ENCODE data around the gene ABTB2. TPM values are rescaled to one million over a fixed set of nuclear protein-coding genes. Genes with fewer than 3 reads are reported as not detected.

The ABTB2 gene
- total and polyA plus RNA-seq, 10 of the 15 experiments (the other 5 are each of a cell fraction or from before 2014, with no cell fraction given) = 0.13 to 2.1 (median 0.72) TPM

- CTCF ChIA-PET = interaction anchor here (0.9 to 1.3 kb wide), 2 partner anchors 30 to 213 kb away, joined by 3 read pairs; no protein-coding TSS in a partner anchor
- 98% methylated on average over 5 of the region's 5 CpGs for WGBS (ENCODE audit: insufficient coverage, insufficient replicate concordance, low lambda C conversion rate, missing lambda C conversion rate)
- intact Hi-C loops (cut with micrococcal nuclease; ENCODE audit: unreplicated experiment) = no loop called here
- Histone ChIP-seq H3K9me3 (replicated peaks; ENCODE audit: control insufficient read depth, insufficient read depth, low read length) (no peaks in the 10 kb centered on the region), H3K36me3 (ENCODE audit: control insufficient read depth in 2 of 2, insufficient read depth in 2 of 2, low read length in 1 of 2) (no peaks in the 10 kb centered on the region), H2AFZ (ENCODE audit: control insufficient read depth, low read depth, low read length) (no peak overlapping the region), H4K20me1 (ENCODE audit: control insufficient read depth, insufficient read depth) (no peaks in the 10 kb centered on the region), H3K4me2 (ENCODE audit: control insufficient read depth, insufficient read depth) (no peak overlapping the region), H3K4me1 (ENCODE audit: control insufficient read depth, insufficient read depth, low read length) (peaks cover 3% of the 10 kb centered on the region; the same call in 1 of the 2 replicates), H3K27ac (ENCODE audit: control insufficient read depth, insufficient read depth) (no peak overlapping the region), H3K9ac (ENCODE audit: control insufficient read depth, insufficient read depth, low read length) (no peak overlapping the region), H3K79me2 (ENCODE audit: control insufficient read depth, insufficient read depth, low read length) (no peaks in the 10 kb centered on the region), H3K27me3 (replicated peaks in 1 of 2; ENCODE audit: control insufficient read depth in 2 of 2, insufficient read depth in 2 of 2, low read length in 1 of 2) (no peaks in the 10 kb centered on the region), H3K4me3 (no peak overlapping the region)
- RAD21 ChIA-PET (ENCODE audit: unreplicated experiment) = interaction anchor here (0.6 to 1.3 kb wide), 3 partner anchors 23 to 222 kb away, joined by 3 read pairs; no protein-coding TSS in a partner anchor
- ATAC-seq = no peak
- no peak for DNase-seq (ENCODE audit: low read depth, low spot score)
- FAIRE-seq = no peak
- no TSS peak for BruUV-seq (replicated peaks)
- SMC1A ChIA-PET (ENCODE audit: uncharacterized antibody, unreplicated experiment) = interaction anchor here (0.6 to 1.8 kb wide), 3 partner anchors 13 to 31 kb away, joined by 3 to 5 read pairs (median 5); no protein-coding TSS in a partner anchor
- POLR2A ChIA-PET = interaction anchor here (0.6 kb wide), 1 partner anchor 22 kb away, joined by 6 read pairs; no protein-coding TSS in a partner anchor
- in situ Hi-C loops (cut with MboI) = no loop called here
- TF ChIP-seq RB1 (IDR thresholded peaks at IDR 0.05; ENCODE audit: borderline replicate concordance) = no peak
- TF ChIP-seq SPI1 (IDR thresholded peaks at IDR 0.05; ENCODE audit: borderline replicate concordance, insufficient read depth, low read depth, low read length) = no peak
- no peak for TF ChIP-seq ZNF217 (IDR thresholded peaks at IDR 0.05)
- TF ChIP-seq, protein P1, sequence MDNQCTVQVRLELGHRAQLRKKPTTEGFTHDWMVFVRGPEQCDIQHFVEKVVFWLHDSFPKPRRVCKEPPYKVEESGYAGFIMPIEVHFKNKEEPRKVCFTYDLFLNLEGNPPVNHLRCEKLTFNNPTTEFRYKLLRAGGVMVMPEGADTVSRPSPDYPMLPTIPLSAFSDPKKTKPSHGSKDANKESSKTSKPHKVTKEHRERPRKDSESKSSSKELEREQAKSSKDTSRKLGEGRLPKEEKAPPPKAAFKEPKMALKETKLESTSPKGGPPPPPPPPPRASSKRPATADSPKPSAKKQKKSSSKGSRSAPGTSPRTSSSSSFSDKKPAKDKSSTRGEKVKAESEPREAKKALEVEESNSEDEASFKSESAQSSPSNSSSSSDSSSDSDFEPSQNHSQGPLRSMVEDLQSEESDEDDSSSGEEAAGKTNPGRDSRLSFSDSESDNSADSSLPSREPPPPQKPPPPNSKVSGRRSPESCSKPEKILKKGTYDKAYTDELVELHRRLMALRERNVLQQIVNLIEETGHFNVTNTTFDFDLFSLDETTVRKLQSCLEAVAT (IDR thresholded peaks at IDR 0.05) = no peak
- TF ChIP-seq SP1 (IDR thresholded peaks at IDR 0.05; ENCODE audit: low read depth, low read length) = no peak
- TF ChIP-seq, protein P2, sequence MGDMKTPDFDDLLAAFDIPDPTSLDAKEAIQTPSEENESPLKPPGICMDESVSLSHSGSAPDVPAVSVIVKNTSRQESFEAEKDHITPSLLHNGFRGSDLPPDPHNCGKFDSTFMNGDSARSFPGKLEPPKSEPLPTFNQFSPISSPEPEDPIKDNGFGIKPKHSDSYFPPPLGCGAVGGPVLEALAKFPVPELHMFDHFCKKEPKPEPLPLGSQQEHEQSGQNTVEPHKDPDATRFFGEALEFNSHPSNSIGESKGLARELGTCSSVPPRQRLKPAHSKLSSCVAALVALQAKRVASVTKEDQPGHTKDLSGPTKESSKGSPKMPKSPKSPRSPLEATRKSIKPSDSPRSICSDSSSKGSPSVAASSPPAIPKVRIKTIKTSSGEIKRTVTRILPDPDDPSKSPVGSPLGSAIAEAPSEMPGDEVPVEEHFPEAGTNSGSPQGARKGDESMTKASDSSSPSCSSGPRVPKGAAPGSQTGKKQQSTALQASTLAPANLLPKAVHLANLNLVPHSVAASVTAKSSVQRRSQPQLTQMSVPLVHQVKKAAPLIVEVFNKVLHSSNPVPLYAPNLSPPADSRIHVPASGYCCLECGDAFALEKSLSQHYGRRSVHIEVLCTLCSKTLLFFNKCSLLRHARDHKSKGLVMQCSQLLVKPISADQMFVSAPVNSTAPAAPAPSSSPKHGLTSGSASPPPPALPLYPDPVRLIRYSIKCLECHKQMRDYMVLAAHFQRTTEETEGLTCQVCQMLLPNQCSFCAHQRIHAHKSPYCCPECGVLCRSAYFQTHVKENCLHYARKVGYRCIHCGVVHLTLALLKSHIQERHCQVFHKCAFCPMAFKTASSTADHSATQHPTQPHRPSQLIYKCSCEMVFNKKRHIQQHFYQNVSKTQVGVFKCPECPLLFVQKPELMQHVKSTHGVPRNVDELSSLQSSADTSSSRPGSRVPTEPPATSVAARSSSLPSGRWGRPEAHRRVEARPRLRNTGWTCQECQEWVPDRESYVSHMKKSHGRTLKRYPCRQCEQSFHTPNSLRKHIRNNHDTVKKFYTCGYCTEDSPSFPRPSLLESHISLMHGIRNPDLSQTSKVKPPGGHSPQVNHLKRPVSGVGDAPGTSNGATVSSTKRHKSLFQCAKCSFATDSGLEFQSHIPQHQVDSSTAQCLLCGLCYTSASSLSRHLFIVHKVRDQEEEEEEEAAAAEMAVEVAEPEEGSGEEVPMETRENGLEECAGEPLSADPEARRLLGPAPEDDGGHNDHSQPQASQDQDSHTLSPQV (IDR thresholded peaks at IDR 0.05) = no peak
- no peak for TF ChIP-seq TCF3 (IDR thresholded peaks at IDR 0.05; ENCODE audit: borderline replicate concordance, insufficient read depth, low read depth, low read length)
- TF ChIP-seq EGR1 (IDR thresholded peaks at IDR 0.05; ENCODE audit: borderline replicate concordance in 1 of 2, low read depth in 2 of 2, low read length in 2 of 2) = no peak
- no peak for TF ChIP-seq MTA3 (IDR thresholded peaks at IDR 0.05; ENCODE audit: borderline replicate concordance, low read length)
- no peak for TF ChIP-seq NRF1 (conservative IDR thresholded peaks at IDR 0.05; ENCODE audit: low read depth, low read length)
- no peak for TF ChIP-seq REST (IDR thresholded peaks at IDR 0.05; ENCODE audit: low read depth, low read length)
- TF ChIP-seq BACH1 (IDR thresholded peaks at IDR 0.05; ENCODE audit: borderline replicate concordance) = no peak
Measured at GRCh38 chr11:34209809-34210208, 148.0 kb downstream of the ABTB2 start.
